Ascending aorta (tissue), 2 donors: ENCODE measurements around the gene SRSF11. TPM values are rescaled to one million over a fixed set of nuclear protein-coding genes. Genes with fewer than 3 reads are reported as not detected.

ENCODE experiments used
- DNase-seq, 2 donors: peaks; one replicate each; pipeline ENCODE4 v3.0.0-alpha.2; 2019; ENCODE audit warnings: low spot score in 2 of 2
- H3K27ac ChIP-seq, 2 donors: fragments of 200-600 bp; sonication (generic); one replicate each; pipeline ENCODE4 v1.5.1; 2016 to 2017; ENCODE audit warnings: mild to moderate bottlenecking in 1 of 2
- H3K27me3 ChIP-seq: fragments of 200-600 bp; sonication (generic); one replicate; pipeline ENCODE4 v1.5.1; 2017
- H3K36me3 ChIP-seq, 2 donors: fragments of 200-600 bp; sonication (generic); one replicate each; pipeline ENCODE4 v1.5.1; 2016
- H3K4me1 ChIP-seq, 2 donors: fragments of 200-600 bp; sonication (generic); one replicate each; pipeline ENCODE4 v1.5.1; 2016 to 2017; ENCODE audit warnings: mild to moderate bottlenecking in 1 of 2
- H3K4me3 ChIP-seq, 2 donors: fragments of 200-600 bp; sonication (generic); one replicate each; pipeline ENCODE4 v1.5.1; 2016 to 2017; ENCODE audit warnings: mild to moderate bottlenecking in 1 of 2
- H3K9me3 ChIP-seq, 2 donors: fragments of 200-600 bp; sonication (generic); one replicate each; pipeline ENCODE4 v1.5.1; 2016
- CTCF ChIP-seq, 3 experiments: fragments of 200-600 bp in 2 of 3; fragments of 450-650 bp in 1 of 3; sonication (generic) in 2 of 3; IDR thresholded peaks; one replicate each; pipeline ENCODE4 v1.5.1; 2016 to 2019; ENCODE audit warnings: antibody characterized with exemption in 3 of 3, mild to moderate bottlenecking in 1 of 3, moderate library complexity in 1 of 3
- intact Hi-C: fragments of 100-400 bp; cut with DNase I; formaldehyde crosslinking; loops from one replicate; pipeline ENCODE4 v1.15.1; 2023
- total RNA-seq: library from RNA; depleted of rRNA; stranded (reverse); fragments of >200 nt; gene quantifications from one replicate; pipeline ENCODE4 v1.1.0, GENCODE V29; 2016

Gene SRSF11
- total RNA-seq, 1 donor from 2014 or later = 81.0 TPM

- no peaks in the 10 kb centered on the region for H3K9me3 ChIP-seq
- intact Hi-C loops = no loop called here
- TF ChIP-seq CTCF (IDR thresholded peaks at IDR 0.05) = no peak
- H3K4me1 ChIP-seq = no peaks in the 10 kb centered on the region
- no peak for DNase-seq
- H3K36me3 ChIP-seq = peaks cover 95 to 98% of the 10 kb centered on the region in 2 donors
- H3K27me3 ChIP-seq = no peaks in the 10 kb centered on the region
- no peak overlapping the region for H3K4me3 ChIP-seq
- no peak overlapping the region for H3K27ac ChIP-seq
These were observed 13.6 kb downstream of the SRSF11 start for GRCh38 chr1:70234733-70235132.

GRCh38 chr1:70239940-70240339, 18.8 kb downstream of the SRSF11 start:
- intact Hi-C loops = no loop called here
- no peak for DNase-seq

GRCh38 chr1:70247122-70247521, 25.9 kb downstream of the SRSF11 start:
- no peak for TF ChIP-seq CTCF (IDR thresholded peaks at IDR 0.05)
- Histone ChIP-seq H3K27ac (no peak overlapping the region), H3K27me3 (no peaks in the 10 kb centered on the region), H3K36me3 (peaks cover 95 to 100% of the 10 kb centered on the region in 2 donors), H3K4me1 (no peaks in the 10 kb centered on the region), H3K9me3 (no peaks in the 10 kb centered on the region), H3K4me3 (no peak overlapping the region)
- no peak for DNase-seq
- intact Hi-C loops = no loop called here

More at GRCh38 chr1:70239940-70240339, 18.8 kb downstream of the SRSF11 start:
- TF ChIP-seq CTCF (IDR thresholded peaks at IDR 0.05) = no peak
- no peaks in the 10 kb centered on the region for H3K27me3 ChIP-seq
- H3K4me3 ChIP-seq = no peak overlapping the region
- no peaks in the 10 kb centered on the region for H3K9me3 ChIP-seq
- H3K36me3 ChIP-seq = peaks cover 95 to 100% of the 10 kb centered on the region in 2 donors
- H3K27ac ChIP-seq = no peak overlapping the region
- H3K4me1 ChIP-seq = no peaks in the 10 kb centered on the region

- Histone ChIP-seq H3K27ac (no peak overlapping the region), H3K4me1 (no peaks in the 10 kb centered on the region), H3K4me3 (no peak overlapping the region), H3K27me3 (no peaks in the 10 kb centered on the region), H3K9me3 (no peaks in the 10 kb centered on the region), H3K36me3 (peaks cover 90 to 98% of the 10 kb centered on the region in 2 donors)
- intact Hi-C loops = no loop called here
- DNase-seq = no peak
- no peak for TF ChIP-seq CTCF (IDR thresholded peaks at IDR 0.05)
These were observed 26.6 kb downstream of the SRSF11 start for GRCh38 chr1:70247768-70248167.

- H3K27me3 ChIP-seq = no peaks in the 10 kb centered on the region
- no peak overlapping the region for H3K27ac ChIP-seq
- no peak for DNase-seq
- H3K4me3 ChIP-seq = no peak overlapping the region
- intact Hi-C loops = no loop called here
- H3K9me3 ChIP-seq = no peaks in the 10 kb centered on the region
- no peak for TF ChIP-seq CTCF (IDR thresholded peaks at IDR 0.05)
- peaks cover 83 to 95% of the 10 kb centered on the region in 2 donors for H3K36me3 ChIP-seq
- H3K4me1 ChIP-seq = no peaks in the 10 kb centered on the region
These were observed 27.5 kb downstream of the SRSF11 start for GRCh38 chr1:70248729-70249128.

GRCh38 chr1:70256664-70257063, 35.5 kb downstream of the SRSF11 start:
- H3K27me3 ChIP-seq = no peaks in the 10 kb centered on the region
- H3K27ac ChIP-seq = no peak overlapping the region
- H3K36me3 ChIP-seq = peaks cover 6 to 16% of the 10 kb centered on the region in 2 donors
- TF ChIP-seq CTCF (IDR thresholded peaks at IDR 0.05) = no peak
- H3K4me3 ChIP-seq = no peak overlapping the region
- DNase-seq = no peak
- no peaks in the 10 kb centered on the region for H3K9me3 ChIP-seq
- intact Hi-C loops = no loop called here
- H3K4me1 ChIP-seq = no peaks in the 10 kb centered on the region
